H7 (cell line): ENCODE results near the gene KLK13. TPM values are rescaled to one million over a fixed set of nuclear protein-coding genes. Genes with fewer than 3 reads are reported as not detected.

Experiments
- DNase-seq: peaks from one replicate; pipeline ENCODE4 v3.0.0; 2012
- H3K27me3 ChIP-seq: 2 replicates; pipeline ENCODE4 v1.6.0; 2011; ENCODE audit warnings: mild to moderate bottlenecking, low read length; ENCODE audit not compliant: control insufficient read depth, insufficient read depth
- H3K36me3 ChIP-seq: replicated peaks from 2 replicates; pipeline ENCODE4 v1.5.1; 2011; ENCODE audit warnings: low read length; ENCODE audit not compliant: control insufficient read depth, insufficient read depth
- H3K4me3 ChIP-seq: 2 replicates; pipeline ENCODE4 v1.5.1; 2011; ENCODE audit warnings: low read depth, mild to moderate bottlenecking, control low read depth, low read length, moderate library complexity; ENCODE audit not compliant: insufficient read depth
- total RNA-seq: library from RNA; depleted of rRNA; stranded (reverse); fragments of >200 nt; shearing (Covaris generic); gene quantifications from 2 replicates; pipeline ENCODE4 v1.2.3, GENCODE V29; 2014; rRNA removed

Gene KLK13, protein sequence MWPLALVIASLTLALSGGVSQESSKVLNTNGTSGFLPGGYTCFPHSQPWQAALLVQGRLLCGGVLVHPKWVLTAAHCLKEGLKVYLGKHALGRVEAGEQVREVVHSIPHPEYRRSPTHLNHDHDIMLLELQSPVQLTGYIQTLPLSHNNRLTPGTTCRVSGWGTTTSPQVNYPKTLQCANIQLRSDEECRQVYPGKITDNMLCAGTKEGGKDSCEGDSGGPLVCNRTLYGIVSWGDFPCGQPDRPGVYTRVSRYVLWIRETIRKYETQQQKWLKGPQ
- total RNA-seq: 2.0 and 3.0 TPM in 2 replicates

DNA sequence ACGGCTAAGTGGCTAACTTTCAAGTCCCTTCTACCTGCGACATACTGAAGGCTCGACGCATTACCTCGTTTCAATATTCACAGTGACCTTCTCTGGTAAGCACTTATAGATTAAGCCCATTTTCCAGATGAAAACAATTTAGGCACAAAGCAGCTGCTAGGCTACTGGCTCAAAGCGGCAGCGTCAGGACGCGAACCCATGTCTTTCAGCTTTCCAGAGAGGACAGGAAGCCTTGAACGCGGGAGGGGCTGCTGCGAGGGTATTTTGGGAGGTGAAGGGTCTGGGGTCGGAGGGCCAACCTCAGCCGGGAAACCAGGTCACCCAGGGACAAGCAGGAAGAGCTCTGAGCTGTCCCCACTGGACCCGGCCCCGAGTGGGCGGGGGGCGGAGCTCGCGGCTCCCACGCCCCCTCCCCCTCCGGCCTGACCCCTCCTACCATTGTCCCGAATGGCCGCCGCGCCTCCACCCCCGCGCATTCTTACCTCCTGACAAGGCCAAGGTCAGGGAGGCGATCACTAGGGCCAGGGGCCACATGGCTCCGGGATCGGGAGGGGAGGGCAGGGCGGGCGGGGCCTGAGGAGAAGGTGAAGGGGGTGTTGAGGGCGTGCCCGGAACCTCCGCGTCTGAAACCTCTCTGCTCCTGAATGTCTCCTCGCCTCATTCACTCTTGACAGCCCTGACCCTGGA, at the start of gene KLK13:
Gene KLK13 (minus strand): TSS at position 559 of the 687 bp plus-strand sequence. CDS start 25 bp downstream, at position 534.
- H3K36me3 ChIP-seq: no peaks in the 10 kb centered on the region
- DNase-seq: peak; percentile 93
- no peaks in the 10 kb centered on the region; the same call in 1 of the 2 replicates for H3K27me3 ChIP-seq
- peak within 1 kb of the TSS; percentile 61 for H3K4me3 ChIP-seq

DNA sequence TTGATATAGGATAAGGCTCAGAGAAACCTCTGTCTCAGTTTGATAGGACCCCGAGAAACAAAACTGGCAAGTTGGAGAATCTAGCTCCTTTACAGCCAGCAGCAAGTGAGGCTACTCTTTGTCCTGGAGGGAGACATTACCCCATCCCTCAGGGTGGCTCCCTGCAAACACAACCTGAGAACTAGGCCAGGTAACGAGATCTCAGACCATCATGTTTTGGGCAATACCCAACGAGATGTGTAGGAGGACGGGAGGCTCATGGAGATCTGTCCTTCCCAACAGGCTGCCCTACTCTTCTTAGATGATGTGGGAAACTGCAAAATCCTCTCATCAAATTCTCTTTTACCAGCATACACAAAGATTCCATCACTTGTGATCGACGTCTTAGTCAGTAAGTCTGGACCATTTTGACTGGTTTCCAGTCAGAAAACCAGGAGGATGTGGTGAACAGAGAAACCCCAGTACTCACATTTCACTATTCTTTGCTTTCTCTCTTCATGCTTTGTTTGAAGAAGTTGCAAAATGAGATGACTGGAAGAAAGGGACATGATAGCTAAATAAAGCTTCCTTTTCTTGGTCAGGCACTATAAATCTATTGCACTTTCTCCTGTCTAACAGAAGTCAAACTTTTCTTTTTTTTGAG, 49.3 kb upstream of the KLK13 start:
- H3K27me3 ChIP-seq: peaks cover 3% of the 10 kb centered on the region; the same call in 1 of the 2 replicates
- no peak overlapping the region for H3K4me3 ChIP-seq
- no peak for DNase-seq
- H3K36me3 ChIP-seq: no peaks in the 10 kb centered on the region

DNA sequence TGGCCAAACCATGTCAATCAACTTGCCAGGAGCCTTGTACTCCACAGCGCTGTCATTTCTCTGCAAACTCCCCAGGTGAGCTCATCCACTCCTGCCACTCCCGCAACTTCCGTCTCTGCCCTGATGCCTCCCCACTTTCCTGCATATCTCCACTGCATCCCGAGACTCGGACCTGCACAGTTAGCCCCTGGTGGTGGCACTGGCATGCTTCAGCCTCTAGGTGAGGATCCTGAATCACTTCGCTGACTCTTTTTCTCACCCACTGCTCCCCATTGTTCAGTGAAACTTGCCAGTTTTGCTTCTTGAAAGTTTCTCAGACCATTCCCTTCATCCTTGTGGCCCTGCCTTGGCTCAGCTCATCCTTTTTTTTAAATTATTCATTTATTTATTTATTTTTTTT, 46.7 kb upstream of the KLK13 start:
- no peak for DNase-seq
- Histone ChIP-seq H3K27me3 (peaks cover 3% of the 10 kb centered on the region), H3K4me3 (no peak overlapping the region), H3K36me3 (no peaks in the 10 kb centered on the region)

DNA sequence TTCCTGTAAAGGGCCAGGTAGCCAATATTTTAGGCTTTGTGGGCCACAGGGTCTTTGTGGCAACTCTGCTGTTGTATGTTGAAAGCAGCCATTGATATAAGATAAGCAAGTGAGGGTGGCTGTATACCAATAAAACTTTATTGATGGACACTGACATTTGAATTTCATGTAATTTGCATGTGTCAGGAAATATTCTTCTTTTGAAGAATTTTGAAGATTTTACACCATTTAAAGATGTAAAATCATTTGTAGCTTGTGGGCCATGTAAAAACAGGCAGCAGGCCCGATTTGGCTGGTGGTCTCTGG, 45.7 kb upstream of the KLK13 start:
- H3K36me3 ChIP-seq: no peaks in the 10 kb centered on the region
- no peak overlapping the region for H3K4me3 ChIP-seq

DNA sequence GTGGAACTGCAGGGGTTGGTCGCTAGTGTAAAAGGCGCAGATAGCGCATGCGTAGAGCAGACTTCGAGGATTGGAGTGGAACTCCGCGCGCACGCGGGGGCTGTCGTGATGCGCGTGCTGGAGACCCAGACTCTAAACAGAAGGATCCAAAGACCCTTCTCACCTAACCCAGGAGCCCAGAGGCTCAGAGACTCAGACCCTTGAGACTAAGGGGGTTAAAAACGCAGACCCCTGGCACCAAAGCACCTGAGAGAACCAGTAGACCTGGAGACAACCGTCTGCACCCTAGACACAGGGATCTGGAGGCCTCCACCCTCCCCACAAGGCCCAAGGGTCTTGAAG, 43.9 kb upstream of the KLK13 start:
- H3K36me3 ChIP-seq: no peaks in the 10 kb centered on the region
- H3K27me3 ChIP-seq: peaks cover 3% of the 10 kb centered on the region
- H3K4me3 ChIP-seq: peak overlapping the region; percentile 89
- no peak for DNase-seq

More for the DNA sequence above, 45.7 kb upstream of the KLK13 start:
- no peak for DNase-seq
- H3K27me3 ChIP-seq: peaks cover 3% of the 10 kb centered on the region

DNA sequence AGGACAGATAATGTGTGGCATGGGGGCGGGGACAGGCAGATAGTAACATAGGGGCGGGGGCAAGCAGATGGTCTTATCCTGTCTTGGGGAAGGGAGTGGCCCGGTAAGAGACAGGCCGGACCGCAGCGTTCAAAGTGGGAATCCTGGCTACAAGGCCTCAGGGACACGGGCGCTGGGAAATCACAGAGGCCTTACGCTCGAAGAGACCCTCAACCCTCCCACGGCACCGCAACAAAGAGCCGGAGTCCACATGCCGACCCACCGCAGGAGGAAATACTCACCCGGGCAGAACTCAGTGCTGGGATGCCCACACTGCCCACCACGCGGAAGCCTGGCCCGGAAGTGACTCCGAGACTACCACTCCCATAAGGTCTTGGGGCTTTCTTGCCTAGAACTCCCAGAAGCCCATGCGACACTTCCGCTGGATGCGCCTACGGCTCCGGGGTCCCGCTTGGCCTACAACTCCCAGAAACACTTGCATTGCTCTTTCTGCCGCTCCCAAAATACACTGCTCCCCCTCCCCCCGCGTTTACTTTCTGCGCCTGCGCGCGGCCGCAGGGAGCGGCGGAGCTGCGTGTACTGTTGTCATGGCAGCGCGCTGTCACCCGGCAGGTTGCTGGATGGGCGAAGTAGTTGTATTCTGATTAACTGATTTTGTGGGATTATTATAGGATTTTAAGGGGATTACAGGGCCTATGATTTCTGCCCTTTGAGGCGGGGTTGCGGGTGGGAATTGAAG, 43.3 kb upstream of the KLK13 start, which contains the start of gene CTU1:
Gene CTU1 (minus strand): TSS at position 344 of the 739 bp plus-strand sequence. CDS start 3,840 bp downstream, outside the sequence.
- Histone ChIP-seq H3K4me3 (peak within 1 kb of the TSS; percentile 89), H3K36me3 (peaks cover 1% of the 10 kb centered on the region), H3K27me3 (peaks cover 3% of the 10 kb centered on the region)
- DNase-seq: peak; percentile 97

DNA sequence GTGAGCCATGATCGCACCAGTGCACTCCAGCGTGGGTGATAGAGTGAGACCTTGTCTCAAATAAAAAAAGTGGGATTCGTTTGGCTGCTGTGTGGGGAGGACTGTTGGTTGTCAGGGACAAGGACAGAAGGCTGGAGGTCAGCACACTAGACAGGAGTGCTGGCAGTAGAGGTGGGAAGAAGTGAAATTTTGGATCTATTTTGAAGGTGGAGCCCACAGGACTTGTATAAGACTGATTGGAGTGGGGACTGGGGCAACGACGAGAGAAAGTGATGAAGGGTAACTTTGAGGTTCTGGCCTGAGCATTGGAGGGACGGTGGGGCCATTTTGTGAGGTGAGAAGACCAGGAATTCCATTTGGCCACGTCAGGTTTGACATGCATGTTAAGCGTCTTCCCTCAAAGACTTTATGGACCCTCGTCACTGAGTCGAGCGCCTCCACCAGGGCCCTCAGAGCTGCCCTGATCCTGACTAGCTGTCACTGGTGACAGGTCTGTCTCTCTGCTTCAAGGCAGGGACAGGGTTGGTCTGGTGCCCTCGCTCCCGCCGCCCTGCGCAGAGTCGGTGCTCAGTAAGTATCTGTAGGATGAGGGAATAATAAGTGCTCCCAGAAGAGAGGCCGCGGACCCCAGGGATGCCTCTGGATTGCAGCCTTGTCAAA, 42.6 kb upstream of the KLK13 start:
- Histone ChIP-seq H3K27me3 (peaks cover 3% of the 10 kb centered on the region), H3K36me3 (peaks cover 3% of the 10 kb centered on the region), H3K4me3 (peak overlapping the region; percentile 89)
- DNase-seq: no peak

DNA sequence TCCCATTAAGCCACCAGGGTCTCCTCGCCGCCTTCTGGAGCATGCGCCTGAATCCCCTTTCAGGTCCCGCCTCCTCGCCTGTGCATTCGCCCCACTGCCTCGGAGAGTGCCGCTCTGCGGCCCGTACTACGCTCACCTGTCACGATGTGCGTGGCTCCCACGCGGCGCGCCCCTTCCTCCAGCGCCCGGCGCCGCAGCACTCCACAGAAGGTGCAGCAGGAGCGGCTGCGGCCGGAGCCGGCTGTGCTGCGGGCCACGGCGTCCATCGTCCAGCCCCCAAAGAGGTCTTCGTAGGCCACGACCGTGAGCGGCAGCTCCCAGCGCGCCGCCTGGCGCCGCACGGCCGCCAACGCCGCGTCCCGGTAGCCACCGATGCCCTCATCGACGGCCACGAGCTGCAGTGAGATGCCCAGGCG, 39.0 kb upstream of the KLK13 start:
- Histone ChIP-seq H3K27me3 (no peaks in the 10 kb centered on the region; the same call in none of the 2 replicates), H3K4me3 (no peak overlapping the region), H3K36me3 (peaks cover 6% of the 10 kb centered on the region)
- DNase-seq: no peak

DNA sequence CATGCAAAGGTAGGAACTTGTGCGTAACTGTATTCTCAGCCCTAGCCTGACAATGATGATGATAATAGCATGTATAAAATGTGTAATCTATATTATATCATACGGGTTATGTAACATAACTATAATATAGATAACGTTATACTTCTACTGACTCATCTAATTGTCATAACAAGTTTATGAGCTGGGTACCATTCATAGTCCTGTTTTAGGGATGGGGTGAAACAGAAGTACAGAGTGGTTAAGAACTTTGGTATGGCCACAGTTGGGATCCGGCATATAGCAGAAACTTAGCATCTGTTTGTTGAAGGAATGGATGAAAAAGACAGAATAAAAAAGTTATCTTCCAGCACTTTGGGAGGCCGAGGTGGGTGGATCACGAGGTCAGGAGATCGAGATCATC, 38.1 kb upstream of the KLK13 start:
- Histone ChIP-seq H3K36me3 (peaks cover 6% of the 10 kb centered on the region), H3K27me3 (no peaks in the 10 kb centered on the region), H3K4me3 (no peak overlapping the region)
- DNase-seq: no peak

DNA sequence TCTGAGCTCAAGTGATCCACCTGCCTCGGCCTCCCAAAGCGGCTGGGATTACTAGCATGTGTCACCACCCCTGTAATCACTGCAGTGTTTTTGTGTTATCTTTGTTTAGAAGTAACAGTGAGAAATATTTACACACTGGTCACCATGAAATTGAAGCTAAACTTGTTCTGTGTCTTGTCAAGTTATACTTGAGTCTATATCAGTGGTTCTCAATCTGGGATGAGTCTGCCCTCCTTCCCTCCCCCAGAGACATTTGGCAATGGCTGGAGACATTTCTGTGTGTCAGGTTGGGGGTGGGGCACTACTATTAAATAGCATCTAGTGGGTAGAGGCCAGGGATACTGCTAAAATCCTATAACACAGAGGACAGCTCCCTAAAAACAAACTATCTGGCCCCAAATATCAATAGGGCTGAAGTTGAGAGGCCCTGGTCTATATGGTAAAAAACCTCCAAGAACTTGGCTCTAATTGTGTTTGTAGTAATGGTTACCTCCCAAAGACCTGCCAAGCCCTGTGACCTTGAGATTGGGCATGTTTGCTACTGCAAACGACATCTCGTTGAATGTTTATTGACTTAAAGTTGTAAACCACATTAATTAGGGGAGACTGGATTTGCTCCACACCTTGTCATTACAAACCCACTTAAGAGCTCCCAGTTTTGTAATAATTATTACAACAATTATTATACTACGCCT, 36.4 kb upstream of the KLK13 start:
- H3K36me3 ChIP-seq: peaks cover 6% of the 10 kb centered on the region
- H3K4me3 ChIP-seq: no peak overlapping the region
- DNase-seq: no peak
- no peaks in the 10 kb centered on the region for H3K27me3 ChIP-seq

DNA sequence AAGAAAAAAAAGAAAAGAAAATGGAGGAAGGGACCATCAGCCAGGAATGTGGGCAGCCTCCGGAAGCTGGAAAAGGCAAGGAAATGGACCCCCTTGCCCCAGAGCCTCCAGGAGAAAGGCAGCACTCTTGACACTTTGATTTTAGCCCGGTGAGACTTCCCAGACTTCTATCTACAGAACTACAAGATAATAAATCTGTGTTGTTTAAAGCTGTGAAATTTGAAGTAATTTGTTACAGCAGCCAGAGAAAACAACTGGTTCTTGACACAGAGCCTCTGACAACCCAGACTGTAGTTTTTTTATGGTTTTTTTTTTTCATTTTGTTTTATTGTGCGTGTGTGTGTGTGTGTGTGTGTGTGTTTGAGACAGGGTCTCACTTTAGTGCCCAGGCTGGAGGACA, 35.7 kb upstream of the KLK13 start:
- Histone ChIP-seq H3K4me3 (no peak overlapping the region), H3K27me3 (no peaks in the 10 kb centered on the region), H3K36me3 (peaks cover 6% of the 10 kb centered on the region)
- no peak for DNase-seq

DNA sequence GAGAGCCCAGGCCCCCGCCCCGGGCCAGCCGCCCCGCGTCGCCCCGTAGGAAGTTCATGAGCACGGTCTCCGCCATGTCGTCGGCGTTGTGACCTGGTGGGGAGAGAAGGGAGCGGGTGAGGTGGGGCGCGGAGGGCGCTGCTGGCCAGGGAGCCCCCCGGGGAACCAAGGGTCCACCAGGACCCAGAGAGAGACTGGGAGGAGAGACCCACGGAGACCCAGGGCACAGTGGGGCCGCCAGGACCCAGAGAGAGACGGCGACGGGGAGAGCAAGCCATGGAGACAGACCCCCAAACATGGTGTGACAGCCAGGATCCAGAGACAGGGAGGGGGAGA, 34.1 kb upstream of the KLK13 start:
- Histone ChIP-seq H3K36me3 (peaks cover 6% of the 10 kb centered on the region), H3K27me3 (no peaks in the 10 kb centered on the region), H3K4me3 (peak overlapping the region; percentile 10; the same call in 1 of the 2 replicates)
- no peak for DNase-seq

DNA sequence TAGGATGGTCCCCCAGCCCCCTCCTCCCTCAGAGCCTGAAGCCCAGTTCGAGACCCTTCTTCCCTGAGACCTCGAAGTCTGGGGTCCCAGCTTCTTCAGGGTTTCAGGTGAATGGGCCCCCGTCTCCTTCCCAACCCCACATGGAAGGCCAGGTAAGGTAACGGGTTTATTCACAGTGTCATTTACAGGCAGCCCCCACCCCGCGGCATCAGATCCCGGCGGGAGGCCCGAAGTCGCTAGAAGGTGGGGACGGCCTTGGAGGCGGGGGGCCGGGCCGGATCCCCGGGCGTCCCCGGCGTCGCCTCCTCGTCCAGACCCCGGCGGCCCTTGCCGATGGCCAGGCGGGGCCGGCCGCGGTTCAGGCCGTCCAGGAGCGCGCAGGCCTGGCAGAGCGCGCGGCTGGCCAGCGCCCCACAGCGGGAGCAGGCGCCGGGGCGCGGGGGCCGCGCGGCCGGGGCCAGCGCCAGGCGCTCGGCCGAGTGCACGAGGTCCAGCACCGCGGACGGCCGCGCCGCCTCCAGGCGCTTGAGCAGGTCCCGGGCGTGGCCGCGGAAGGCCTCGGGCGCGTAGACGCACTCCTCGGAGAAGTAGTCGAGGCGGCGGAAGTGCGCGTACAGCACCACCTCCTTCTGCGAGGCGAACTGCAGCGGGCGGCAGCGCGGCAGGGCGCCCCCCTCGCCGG, 33.6 kb upstream of the KLK13 start:
- peak; percentile 50 for DNase-seq
- no peak overlapping the region for H3K4me3 ChIP-seq
- peaks cover 5% of the 10 kb centered on the region for H3K36me3 ChIP-seq
- H3K27me3 ChIP-seq: no peaks in the 10 kb centered on the region
